NT2/D1 (cell line): ENCODE results near the gene RGS19.

Experiments used
- SUZ12 ChIP-seq: IDR thresholded peaks from 2 replicates; pipeline ENCODE4 v1.6.1; 2011; ENCODE audit not compliant: insufficient read length, insufficient read depth; ENCODE audit errors: extremely low read depth
- YY1 ChIP-seq: IDR thresholded peaks from 2 replicates; pipeline ENCODE4 v1.6.1; 2011; ENCODE audit not compliant: insufficient read length, insufficient read depth

DNA sequence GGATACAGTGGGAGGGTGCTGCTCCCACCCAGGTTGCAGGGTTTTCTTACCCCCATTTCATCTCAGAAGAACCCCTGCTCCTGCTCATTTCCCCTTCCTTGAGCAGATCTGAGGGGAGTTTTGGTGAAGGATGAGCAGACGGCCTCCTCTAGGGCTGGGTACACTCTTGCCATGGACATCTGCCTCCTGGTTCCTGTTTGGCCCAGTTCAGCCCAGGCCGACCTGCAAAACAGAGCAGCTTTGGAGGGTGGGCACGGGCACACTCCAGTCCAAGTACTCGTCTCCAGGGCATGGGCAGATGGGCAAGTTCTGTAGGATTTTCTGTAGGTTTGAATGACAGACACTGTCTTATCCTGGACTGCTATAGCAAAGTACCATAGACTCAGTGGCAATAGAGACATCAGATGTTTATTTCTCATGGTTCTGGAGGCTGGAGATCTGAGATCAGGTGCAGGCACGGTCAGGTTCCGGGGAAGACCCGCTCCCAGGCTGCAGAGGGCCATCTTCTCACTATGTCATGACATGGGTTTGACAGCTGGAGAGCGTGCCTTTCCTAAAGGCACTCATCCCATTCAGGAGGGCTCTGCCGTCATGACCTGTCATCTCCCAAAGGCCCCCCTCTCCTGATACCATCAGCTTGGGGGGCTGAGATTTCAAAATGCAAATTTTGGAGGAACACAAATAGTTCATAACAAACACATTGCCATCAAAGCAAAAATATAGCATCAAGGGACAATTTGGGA lies 21.8 kb upstream of the RGS19 start:
- TF ChIP-seq YY1, result no peak
- TF ChIP-seq SUZ12, result no peak
